Ectodermal cell (in vitro differentiated cells): ENCODE data around the gene PNPLA1.

Experiments
- H3K27ac ChIP-seq: 2 replicates; pipeline ENCODE4 v1.7.0; 2013; ENCODE audit warnings: mild to moderate bottlenecking, low read depth, low read length; ENCODE audit not compliant: insufficient read depth, poor library complexity, severe bottlenecking
- H3K27me3 ChIP-seq: 2 replicates; pipeline ENCODE4 v1.7.0; 2013; ENCODE audit warnings: mild to moderate bottlenecking, low read length; ENCODE audit not compliant: insufficient read depth, control insufficient read depth, poor library complexity, severe bottlenecking
- H3K36me3 ChIP-seq: one replicate; pipeline ENCODE4 v1.7.0; 2013; ENCODE audit warnings: low read length; ENCODE audit not compliant: control insufficient read depth, insufficient read depth
- H3K4me1 ChIP-seq: one replicate; pipeline ENCODE4 v1.7.0; 2013; ENCODE audit warnings: low read length; ENCODE audit not compliant: control insufficient read depth, insufficient read depth
- H3K4me3 ChIP-seq: 2 replicates; pipeline ENCODE4 v1.7.0; 2013; ENCODE audit warnings: low read depth, low read length, control low read depth; ENCODE audit not compliant: insufficient read depth
- H3K9me3 ChIP-seq: 2 replicates; pipeline ENCODE4 v1.7.0; 2013; ENCODE audit warnings: mild to moderate bottlenecking, low read length, moderate library complexity; ENCODE audit not compliant: control insufficient read depth
- WGBS, 2 experiments: methylation state at CpG; one replicate each; pipeline ENCODE4 v1.1.7; 2013; ENCODE audit warnings: missing lambda C conversion rate in 2 of 2; 5-methylcytosine and 5-hydroxymethylcytosine counted together

The PNPLA1 gene

DNA sequence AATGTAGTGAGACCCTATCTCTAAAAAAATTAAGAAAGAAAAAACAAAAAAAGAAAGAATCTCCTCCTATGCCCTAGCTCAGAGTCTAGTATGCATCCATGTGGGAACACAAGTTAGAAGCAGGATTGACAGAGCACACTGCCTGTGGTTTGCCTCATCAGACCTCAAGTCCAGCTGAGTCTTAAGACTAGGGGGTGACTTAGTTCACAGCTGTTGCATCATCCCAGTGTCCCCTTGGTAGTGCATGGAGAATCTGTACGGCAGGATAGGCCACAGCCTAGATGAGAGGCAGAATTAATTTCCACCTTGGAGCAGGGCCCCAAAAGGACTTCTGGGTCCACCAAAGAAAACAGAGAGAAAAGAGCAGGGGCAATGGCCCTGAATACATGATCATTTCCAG, 13.7 kb downstream of the PNPLA1 start:
- Histone ChIP-seq H3K4me1 (no peaks in the 10 kb centered on the region), H3K36me3 (no peaks in the 10 kb centered on the region), H3K27ac (no peak overlapping the region), H3K4me3 (no peak overlapping the region), H3K27me3 (peaks cover 23% of the 10 kb centered on the region), H3K9me3 (no peaks in the 10 kb centered on the region)
- 90% methylated on average over 1 of the region's 1 CpG for WGBS, 2 experiments

DNA sequence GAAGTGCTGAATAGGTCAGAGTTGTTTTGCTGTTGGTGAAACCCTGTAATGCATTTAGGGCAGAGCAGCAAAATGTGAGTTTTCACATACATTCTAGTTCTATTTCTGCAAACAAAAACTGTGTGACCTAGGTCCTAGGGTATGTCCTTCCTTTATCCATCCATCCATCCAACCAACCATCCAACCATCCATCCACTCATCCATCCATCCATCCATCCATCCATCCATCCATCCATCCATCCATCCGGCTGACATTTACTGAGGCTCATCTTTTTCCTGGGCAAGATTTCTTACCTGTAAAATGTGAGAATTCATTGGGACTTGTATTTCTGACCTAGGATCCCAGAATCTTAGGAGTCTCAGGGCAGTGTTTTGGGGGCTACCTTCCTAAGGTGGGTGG, 14.5 kb downstream of the PNPLA1 start:
- H3K27ac ChIP-seq: no peak overlapping the region
- H3K4me1 ChIP-seq: no peaks in the 10 kb centered on the region
- WGBS, 2 experiments: 83 to 86% methylated on average over 1 of the region's 1 CpG
- H3K36me3 ChIP-seq: no peaks in the 10 kb centered on the region
- H3K27me3 ChIP-seq: peaks cover 23% of the 10 kb centered on the region
- no peaks in the 10 kb centered on the region for H3K9me3 ChIP-seq
- no peak overlapping the region for H3K4me3 ChIP-seq

DNA sequence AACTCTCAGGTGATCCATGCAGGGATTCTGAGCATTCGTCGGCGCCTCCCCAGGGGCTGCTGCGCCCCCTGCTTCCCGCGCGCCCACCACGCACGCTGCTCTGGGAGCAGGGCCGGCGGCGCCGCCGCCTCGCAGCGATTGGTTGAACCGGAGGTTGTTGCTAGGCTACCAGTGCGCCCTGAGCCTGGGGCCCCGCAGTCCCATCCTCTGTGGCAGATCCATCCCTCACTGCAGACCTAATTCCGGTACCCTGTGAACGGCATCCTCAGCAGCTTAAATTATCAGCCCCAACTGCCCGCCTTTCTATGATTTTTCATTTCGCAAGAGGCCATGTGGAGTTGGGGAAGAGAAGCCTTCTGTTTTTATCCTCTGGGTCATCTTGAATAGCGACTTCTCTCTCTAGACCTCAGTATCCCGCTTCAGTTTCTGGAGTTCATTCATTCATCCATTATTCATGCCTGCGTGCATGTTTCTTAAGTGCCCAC, 15.4 kb downstream of the PNPLA1 start:
- H3K36me3 ChIP-seq: no peaks in the 10 kb centered on the region

DNA sequence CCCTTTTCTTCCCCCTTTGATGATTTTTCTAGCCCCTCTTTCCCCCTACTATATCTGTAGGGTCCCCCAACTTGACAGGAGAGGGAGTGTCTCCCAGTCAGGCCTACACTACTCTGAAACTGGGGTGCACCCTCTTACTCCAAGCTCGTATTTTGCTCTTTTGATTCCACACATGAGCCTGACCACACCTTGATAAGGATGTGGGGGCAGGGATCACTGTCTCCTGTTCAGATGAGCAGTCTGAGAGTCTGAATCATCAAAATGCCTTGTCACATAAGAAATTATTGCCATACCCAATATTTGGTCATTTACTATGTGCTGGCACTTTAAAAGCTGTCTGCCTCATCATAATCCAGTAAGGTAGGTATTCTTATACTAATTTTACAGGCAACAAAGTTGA, 15.9 kb downstream of the PNPLA1 start:
- no peaks in the 10 kb centered on the region for H3K36me3 ChIP-seq
- no peaks in the 10 kb centered on the region for H3K4me1 ChIP-seq
- 92 to 95% methylated on average over 1 of the region's 1 CpG for WGBS, 2 experiments
- no peak overlapping the region for H3K27ac ChIP-seq
- H3K9me3 ChIP-seq: no peaks in the 10 kb centered on the region
- H3K27me3 ChIP-seq: peaks cover 23% of the 10 kb centered on the region
- H3K4me3 ChIP-seq: no peak overlapping the region

More for the DNA sequence above, 15.4 kb downstream of the PNPLA1 start:
- H3K27me3 ChIP-seq: peaks cover 23% of the 10 kb centered on the region
- no peaks in the 10 kb centered on the region for H3K9me3 ChIP-seq
- H3K27ac ChIP-seq: no peak overlapping the region
- H3K4me1 ChIP-seq: no peaks in the 10 kb centered on the region
- whole genome bisulfite sequencing, 2 experiments: 22 to 24% methylated on average over 26 of the region's 26 CpGs
- H3K4me3 ChIP-seq: no peak overlapping the region

DNA sequence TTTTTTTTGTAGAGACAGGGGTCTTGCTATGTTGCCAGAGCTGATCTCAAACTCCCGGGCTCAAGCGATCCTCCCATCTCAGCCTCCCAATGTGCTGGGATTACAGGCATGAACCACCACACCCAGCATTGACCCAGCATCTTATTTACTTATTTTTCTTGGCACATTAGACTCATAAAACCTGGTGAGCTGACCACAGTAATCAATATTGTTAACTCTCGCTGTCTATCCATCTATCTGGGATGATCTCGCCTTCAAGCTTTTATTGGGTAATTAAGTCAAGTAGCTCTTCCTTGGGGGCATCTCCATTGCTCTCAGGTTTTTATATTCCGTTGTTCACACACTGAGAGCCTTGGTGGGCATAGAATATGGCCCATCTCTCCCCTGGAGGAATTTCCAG, 17.0 kb downstream of the PNPLA1 start:
- no peak overlapping the region for H3K27ac ChIP-seq
- H3K36me3 ChIP-seq: no peaks in the 10 kb centered on the region
- no peaks in the 10 kb centered on the region for H3K9me3 ChIP-seq
- H3K27me3 ChIP-seq: peaks cover 23% of the 10 kb centered on the region
- 76 to 79% methylated on average over 5 of the region's 5 CpGs for WGBS, 2 experiments
- no peaks in the 10 kb centered on the region for H3K4me1 ChIP-seq
- no peak overlapping the region for H3K4me3 ChIP-seq

DNA sequence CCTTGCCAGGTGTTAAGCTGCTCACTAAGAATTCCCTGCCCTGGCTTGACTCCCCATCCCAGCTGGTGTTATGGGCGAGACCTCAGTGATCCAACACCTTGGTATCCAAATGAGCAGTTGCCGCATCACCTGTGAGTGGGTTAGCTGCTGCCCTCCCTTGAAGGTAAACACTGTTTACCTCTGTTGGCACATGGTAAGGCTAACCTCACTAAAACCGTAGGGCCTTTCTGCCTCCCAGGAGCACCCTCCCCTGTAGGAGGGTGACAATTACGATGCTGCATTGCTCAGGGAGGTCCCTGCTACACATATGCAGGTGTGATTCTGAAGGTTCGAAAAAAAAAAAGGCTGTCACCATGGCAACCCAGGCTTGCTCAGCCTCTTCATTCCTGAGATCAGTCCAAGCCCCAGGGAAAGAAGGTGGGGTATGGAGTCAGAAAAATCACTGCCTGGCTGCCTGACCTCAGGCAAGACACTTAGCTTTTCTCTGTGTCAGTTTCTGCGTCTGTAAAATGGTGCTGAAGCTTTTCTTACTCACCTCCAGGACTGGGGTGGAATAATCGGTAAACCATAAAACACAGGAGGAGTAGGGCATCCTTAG, 19.5 kb downstream of the PNPLA1 start:
- Histone ChIP-seq H3K27ac (no peak overlapping the region), H3K27me3 (peaks cover 17% of the 10 kb centered on the region)
- 77 to 84% methylated on average over 7 of the region's 7 CpGs for WGBS, 2 experiments

DNA sequence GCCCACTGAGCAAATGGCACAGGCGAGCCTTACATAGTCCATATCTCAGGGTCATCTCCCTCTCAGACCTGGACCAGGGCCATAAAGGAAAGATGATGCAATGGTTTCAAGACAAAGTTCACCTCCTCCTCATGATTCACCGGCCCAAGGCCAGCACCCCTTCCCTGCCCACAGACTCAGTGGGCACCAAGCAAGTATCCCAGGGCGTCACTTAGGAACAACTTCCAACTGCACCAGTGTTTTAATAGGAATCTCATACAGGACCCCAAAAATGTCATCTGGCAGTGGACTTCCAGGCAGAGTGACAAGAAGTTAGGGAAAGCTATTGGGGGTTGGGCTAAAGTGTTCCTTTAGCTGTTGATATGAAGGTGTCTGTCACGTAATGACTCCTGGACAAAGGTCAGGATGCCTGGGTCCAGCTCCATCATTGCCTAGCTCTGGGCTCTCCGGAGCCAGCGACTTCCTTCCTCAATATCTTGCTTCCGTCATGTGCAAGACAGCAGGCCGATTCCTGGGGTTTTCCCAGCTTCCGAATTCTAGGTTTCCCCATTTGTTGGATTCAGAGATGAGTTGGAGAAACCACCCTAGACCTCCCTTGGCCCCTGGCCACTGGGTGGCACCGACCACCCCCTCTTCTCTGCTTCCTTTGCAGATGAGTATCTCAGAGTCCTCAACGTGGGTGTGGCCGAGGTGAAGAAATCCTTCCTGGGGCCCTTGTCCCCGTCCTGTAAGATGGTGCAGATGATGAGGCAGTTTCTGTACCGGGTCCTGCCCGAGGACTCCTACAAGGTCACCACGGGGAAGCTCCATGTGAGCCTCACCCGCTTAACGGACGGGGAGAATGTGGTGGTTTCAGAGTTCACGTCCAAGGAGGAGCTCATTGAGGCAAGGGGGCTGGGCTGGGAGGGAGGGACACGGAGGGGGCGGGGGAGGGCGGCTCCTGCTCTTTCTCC, 21.1 kb downstream of the PNPLA1 start:
- H3K27ac ChIP-seq: no peak overlapping the region
- peaks cover 1% of the 10 kb centered on the region for H3K27me3 ChIP-seq
- WGBS, 2 experiments: 86 to 90% methylated on average over 23 of the region's 23 CpGs
- no peaks in the 10 kb centered on the region for H3K9me3 ChIP-seq
- H3K4me1 ChIP-seq: no peaks in the 10 kb centered on the region
- no peak overlapping the region for H3K4me3 ChIP-seq
- H3K36me3 ChIP-seq: no peaks in the 10 kb centered on the region

More for the DNA sequence above, 19.5 kb downstream of the PNPLA1 start:
- Histone ChIP-seq H3K36me3 (no peaks in the 10 kb centered on the region), H3K9me3 (no peaks in the 10 kb centered on the region), H3K4me1 (no peaks in the 10 kb centered on the region), H3K4me3 (no peak overlapping the region)

DNA sequence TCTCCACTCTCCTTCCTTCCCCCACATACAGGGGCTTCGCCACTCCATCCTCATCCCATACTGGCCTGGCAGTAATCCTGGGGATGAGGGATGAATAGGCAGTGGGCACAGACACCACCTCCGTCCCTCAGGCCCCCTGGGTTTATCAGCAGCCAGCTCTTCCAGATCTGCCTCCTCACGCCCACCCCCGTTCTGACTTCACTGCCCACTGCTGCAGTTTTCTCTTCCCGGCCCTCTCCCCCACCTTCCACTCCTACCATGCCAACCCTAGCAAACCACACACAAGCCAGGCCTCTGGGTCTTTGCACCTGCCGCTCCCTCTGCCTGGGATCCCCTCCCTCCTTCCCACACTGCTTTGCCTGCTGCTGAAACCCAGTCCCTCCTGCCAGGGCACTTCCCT, 22.3 kb downstream of the PNPLA1 start:
- H3K9me3 ChIP-seq: no peaks in the 10 kb centered on the region
- WGBS, 2 experiments: 80 to 83% methylated on average over 6 of the region's 6 CpGs
- no peaks in the 10 kb centered on the region for H3K36me3 ChIP-seq
- H3K4me1 ChIP-seq: no peaks in the 10 kb centered on the region
- no peaks in the 10 kb centered on the region for H3K27me3 ChIP-seq
- no peak overlapping the region for H3K27ac ChIP-seq
- no peak overlapping the region for H3K4me3 ChIP-seq

DNA sequence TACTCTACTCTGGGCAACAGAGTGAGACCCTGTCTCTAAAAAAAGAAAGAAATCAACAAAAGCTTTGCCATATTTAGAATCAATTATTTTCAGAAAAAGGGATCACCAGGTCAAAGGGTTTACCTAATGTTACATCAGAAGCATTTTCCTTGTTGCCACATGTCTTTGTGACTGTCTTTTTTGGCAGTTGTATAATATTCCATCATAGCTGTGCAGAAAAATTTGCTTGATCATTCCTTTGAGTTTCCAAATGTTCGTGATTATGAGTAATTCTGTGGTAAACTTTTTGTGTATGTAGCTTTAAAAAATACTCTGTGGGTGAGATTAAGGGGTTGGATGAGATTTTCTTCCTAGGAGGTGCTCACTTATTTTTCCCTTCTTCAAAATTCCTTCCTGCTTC, 26.4 kb downstream of the PNPLA1 start:
- peaks cover 1% of the 10 kb centered on the region for H3K4me1 ChIP-seq
- H3K27ac ChIP-seq: no peak overlapping the region
- no peaks in the 10 kb centered on the region for H3K36me3 ChIP-seq
- no peak overlapping the region for H3K4me3 ChIP-seq
- no peaks in the 10 kb centered on the region for H3K27me3 ChIP-seq
- WGBS, 2 experiments: 88 to 89% methylated on average over 1 of the region's 1 CpG
- no peaks in the 10 kb centered on the region for H3K9me3 ChIP-seq

DNA sequence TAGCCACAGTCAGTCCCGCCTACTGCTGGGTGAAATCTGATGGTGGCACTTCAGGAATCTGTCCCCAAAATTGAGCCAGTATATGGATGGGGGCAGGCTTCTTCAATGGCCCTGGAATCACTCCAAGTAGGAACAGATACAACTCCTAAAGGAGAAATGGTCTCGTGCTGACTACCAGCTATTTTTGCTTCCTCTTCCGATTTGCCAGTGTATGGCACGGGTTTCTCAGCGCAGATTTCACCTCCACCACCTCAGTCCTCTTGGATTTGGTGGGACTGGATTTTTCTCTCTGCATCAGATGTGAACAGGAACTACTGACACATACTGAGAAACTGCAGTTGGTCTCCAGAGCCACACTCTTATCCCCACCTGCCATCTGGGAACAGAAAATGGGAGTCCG, 27.2 kb downstream of the PNPLA1 start:
- Histone ChIP-seq H3K36me3 (no peaks in the 10 kb centered on the region), H3K4me1 (peaks cover 4% of the 10 kb centered on the region), H3K9me3 (no peaks in the 10 kb centered on the region), H3K27me3 (no peaks in the 10 kb centered on the region), H3K27ac (no peak overlapping the region), H3K4me3 (no peak overlapping the region)
- WGBS, 2 experiments: 87 to 94% methylated on average over 6 of the region's 6 CpGs
